ENCODE measurements around the gene ARHGAP15.
"Not testable (repeated sequence)": the region's sequence is repeated elsewhere in the genome, so short reads cannot be mapped to it uniquely, and the experiment has no call there.

Gene ARHGAP15

DNA sequence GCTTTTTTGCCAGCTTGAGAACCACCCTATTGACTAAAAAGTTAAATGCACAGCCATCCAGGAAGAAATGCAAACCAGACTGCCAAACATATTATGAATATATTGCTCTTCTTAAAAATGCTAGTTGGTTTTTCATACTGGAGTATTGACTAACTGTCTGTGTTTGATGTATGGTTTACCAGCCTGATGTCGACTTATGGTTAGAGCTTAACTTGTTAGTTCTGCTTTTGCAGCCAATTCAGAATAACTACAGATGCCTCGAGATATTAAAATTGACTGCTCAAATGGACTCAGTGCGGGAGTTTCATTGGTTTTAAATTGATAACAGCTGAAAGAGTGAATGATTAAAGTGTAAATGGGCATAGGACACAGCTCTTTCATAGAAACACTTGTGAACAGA, 369.8 kb downstream of the ARHGAP15 start:
- DNase-seq, result no peak

DNA sequence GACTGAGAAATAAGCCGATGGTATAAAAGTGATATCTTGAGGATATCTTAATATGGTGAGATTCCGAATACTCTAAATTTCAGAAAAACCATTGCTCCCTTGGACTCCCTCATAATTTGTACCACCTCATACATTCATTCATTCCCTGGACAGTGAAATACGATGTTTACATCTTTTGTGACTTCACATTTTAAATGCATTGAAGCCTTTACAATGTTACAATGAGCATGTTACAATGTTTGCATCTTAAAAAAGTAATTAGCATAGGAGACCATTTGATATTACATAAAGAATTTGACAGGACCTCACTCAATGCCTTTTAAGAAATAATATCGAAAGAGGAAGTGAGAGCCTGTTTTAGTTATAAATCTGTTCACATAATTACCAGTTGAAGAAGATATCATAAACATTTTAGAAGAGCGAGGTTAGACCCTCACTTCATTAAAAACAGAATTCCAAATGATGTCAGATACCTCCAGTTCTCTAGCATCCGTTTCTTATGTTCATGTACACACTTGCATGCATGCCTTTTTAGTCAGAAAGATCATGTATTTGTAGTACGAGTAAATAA, 372.0 kb downstream of the ARHGAP15 start:
- no peak for DNase-seq

DNA sequence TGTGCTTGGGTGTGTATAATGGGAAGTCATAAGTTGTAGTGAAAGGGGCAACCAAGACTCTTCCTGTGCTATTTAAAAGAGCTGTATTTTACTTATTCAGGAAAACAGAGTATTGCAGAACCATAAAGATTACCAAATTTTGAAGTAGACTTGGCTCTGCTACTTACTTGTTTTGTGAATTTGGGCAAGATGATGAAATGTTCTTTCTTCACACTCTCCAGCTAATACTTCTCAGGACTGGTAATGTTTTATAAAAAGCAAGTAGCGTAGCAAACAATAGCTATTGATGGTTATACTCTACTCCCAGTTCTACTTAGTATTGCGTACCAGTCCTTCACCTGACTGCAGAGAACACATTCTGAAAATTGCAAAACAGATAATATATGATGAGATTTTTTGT, 374.1 kb downstream of the ARHGAP15 start:
- no peak for DNase-seq

DNA sequence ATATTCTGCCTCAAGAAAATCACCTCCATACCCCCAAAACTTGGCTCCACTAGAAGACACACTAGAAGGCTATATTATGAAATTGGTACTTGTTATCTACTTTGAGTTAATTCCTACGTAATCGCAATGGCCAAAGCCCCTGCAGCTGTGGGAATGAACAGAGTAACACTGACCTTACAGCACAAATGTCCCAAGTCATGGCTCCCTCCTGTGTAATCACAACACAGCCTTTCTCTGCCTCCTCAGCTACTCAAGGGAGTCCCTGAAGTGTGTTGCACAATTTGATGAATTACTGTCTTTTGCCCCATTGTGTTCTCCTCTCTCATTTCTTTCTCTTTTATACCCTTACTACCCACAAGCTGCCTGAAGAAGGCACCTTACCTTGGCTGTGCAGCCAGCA, 375.2 kb downstream of the ARHGAP15 start:
- DNase-seq, result no peak

DNA sequence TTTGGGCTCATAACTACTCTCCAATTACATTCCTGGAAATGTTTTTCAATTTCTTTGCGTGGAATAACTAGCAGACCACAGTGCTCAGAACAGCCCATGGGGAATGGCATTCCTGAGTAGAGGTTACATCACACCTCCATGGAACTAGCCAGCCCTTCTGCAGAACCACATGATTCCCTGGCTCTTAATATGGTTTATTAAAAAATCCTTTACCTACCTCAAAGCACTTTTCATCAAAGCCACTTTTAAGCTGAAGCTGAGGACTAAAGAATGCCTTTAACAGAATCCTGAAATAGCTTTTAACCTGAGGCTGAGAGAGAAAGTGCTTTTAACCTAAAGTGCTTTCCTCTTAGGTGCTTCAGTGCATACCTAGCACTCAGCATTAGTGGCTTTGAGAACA, 376.3 kb downstream of the ARHGAP15 start:
- no peak for DNase-seq

DNA sequence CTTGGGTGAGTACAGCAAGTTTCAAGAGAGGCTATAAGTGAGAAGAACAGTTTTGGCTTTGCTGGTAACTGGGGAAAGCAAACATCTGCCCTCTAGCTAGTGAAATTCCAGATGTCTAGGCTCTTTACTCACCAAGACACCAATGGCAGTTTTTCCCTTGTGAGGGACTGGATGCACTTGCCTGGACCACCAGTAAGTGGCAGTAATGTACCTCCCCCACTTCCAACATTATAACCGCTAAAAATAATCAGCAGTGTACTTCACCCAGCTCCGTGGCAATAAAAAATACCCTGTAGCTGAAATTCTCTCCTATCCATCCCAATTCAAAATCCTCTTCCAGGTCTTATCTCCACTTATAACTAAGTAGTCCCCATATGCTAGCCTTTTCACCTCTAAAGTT, 383.9 kb downstream of the ARHGAP15 start:
- no peak for DNase-seq

DNA sequence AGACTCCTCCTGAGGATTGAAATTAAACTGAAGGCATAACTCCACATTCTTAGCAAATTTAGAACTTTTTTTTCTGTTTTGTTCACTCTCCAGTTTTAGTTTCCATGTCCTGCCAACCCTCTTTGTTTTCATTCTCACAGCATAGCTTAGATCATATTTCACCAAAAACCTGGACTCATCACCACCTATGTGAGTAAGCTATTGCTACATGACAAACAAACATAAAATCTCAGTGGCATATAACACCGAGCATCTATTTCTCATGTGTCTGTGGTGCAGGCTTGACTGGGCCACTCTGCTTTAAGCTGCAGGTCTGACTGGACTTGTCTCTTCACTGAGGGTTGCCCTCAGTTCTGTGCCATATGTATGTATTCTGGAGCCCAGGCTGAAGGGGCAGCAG, 385.2 kb downstream of the ARHGAP15 start:
- DNase-seq, result no peak

DNA sequence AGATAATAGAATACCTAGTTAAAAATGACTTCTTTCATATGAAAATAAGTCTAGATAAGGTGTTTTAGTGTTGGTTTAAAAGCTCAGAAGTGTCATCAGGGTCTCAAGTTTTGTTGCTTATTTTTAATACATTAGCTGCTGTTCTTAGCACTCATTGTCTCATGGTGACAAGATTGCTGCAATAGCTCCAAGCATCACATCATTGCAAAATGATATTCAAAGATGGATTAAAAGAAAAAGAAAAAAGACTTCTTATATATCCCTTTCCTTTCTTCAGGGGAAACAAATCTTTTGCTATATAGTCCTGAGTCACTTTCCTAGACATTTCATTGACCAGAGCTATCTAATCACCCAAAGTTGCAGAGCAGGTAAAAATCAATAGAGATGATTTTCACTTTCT, 386.1 kb downstream of the ARHGAP15 start:
- no peak for DNase-seq

DNA sequence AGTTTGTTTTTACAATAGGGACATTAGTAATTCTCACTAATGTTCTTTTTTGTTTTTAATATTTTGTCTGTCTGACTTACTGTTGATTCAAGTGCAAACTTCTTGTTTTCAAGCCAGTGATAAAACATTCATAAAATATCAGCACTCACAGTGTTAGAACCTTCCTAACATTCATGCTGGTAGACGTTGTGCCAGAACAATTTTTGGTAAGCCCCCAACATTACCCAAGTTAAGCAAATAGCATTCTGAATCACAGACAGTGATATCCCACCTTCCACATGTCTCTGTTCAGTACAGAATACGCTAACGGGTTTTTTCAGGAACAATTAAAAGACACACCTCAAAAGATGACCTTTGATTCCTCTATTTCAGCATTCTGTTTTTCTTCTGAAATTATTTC, 390.3 kb downstream of the ARHGAP15 start:
- no peak for DNase-seq

DNA sequence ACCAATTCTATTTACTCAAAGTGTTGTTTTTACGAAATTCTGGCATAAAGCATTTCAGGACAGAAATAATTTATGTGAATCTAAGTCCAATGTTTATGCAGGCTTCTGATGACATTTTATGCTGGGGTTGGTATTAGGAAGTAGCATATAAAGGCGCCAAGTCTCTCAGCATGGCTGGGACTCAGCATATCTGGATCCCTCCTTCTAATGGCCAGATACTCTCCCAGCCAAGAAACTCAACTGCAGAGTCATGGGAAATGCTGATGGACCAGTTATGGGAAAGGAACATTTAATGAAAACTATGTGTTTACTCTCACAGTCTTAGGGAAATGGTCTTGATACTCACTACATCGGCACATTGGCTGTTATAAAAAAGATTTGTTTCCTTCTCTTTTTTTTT, 392.2 kb downstream of the ARHGAP15 start:
- no peak for DNase-seq

DNA sequence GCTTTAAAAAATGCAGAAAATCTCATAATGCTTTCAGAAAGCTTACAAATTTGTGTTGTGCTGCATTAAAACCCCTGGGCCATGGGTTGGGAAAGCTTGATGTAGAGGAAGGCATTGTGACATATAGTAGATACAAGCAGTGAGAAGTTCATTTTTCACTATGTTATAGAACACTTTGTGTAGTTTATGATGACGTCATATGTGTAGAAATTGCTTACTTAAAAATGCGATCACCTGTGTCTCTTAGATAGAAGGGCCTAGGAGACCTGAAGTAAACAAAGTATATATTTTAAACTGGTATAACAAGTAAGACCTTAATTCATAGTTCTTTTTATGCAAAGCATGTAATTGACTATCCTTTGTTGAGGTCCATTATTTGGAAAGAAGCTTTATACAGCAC, 393.5 kb downstream of the ARHGAP15 start:
- no peak for DNase-seq

DNA sequence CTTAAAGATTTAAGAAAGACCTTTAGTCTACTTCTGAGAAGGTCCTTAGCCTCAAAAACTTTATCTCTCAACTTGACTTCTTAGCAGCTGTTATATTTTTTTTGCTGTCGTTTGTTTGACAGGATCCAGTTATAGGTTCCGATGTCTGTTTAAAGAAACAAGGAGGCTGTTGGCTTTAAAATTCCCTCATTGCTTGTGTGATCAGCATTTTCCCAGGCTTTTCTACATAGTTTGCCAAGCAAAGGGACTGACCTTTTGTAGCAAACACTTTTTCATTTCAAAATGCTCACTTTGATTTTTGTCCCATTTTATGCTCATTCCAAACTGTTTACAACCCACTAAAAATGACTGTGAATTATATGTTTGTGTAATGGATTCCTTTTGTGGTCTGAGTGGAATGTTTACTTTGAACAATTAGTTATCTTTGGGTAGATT, 394.9 kb downstream of the ARHGAP15 start:
- no peak for DNase-seq

DNA sequence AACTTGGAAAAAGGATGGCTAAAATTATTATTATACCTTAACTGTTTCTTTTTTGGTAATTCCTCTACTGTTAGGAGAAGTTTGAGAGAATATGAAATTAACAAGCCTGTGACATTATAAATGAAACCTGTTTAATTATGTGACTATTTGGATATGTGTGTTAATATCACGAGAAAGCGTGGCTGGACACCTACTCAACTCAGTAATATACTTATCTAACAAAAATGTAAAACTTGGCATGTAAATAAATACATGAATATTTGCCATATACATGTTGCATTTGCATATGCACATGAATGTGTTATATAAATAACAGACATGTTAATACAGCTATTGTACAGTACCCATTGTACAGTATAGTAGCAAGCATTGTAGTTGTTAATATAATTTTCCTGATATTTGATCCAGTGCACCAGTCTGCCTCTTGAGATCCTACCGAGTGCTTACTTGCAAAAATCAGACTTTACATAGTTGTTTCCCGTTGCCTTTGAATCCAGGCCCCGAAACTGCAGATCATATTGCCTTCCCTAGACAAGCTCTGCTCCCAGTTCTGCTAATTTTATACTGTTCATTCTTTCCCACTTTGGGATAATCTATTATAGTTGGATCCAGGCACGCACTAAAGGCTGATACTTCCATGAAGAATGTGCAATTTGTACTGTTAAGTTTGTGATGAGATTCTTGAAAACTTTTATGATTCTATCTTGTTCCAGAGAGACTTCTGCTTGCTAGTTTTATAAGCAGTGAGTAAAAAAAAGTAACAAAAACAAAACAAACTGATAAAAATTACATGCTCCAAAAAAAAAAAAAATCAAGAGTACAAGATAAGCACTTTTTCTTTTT, 395.6 kb downstream of the ARHGAP15 start:
- no peak for DNase-seq

DNA sequence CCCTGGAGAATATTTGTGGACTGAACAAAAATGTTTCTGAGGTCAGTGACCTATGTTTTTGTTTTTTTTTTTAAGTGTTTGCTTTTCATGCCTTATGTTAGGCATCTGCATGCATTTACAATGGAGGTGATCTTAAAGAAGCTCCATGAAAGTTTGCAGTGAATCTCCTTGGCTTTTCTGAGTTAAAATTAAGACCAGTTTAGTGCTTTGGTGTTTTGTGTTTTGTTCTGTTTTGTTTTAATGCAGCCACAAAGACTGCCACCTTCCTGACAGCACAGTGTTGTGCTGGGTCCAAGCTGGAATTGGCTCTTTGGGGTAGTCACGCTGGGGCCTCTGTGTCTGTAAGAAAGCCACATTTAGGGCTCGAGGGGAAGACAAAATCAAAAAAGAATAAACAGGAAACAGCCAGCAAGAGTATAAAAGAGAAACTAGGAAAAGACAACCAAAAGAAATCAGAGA, 396.2 kb downstream of the ARHGAP15 start:
- no peak for DNase-seq

DNA sequence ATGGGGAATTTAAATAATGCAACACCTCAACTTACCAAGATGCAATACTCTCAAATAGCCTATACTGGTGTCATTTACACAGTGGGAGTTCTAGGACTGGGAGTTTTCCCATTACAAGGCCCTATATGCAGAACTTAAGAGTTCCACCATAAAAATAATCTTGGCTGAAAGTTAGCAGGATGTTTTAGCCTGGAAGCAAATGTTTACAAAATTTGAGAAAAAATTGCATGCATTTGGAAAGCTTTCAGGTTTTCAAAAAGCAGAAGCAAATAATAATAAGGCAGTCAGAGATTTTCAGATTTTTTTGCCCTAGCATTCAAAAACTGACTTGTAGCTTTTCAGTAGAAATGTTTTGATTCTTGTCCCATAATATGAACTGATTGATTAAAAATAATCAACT, 397.3 kb downstream of the ARHGAP15 start:
- DNase-seq, result no peak

DNA sequence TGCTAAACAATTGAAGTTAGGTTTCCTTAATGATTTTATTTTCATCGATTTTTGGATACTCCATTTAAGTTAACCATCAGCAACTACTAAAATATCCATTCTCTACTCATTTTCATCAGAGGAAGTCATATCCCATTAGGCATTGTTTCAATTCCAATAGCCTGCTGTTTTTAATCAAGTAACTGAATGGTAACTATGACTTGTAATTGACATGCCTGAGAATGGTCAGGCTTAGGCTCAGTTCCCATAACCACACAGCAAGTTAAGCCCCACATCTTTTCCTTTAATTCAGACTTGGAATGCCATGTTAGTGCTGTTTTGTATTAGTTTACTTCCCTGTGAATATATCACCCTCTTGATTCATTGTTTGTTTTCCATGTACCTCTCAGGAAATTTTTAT, 398.8 kb downstream of the ARHGAP15 start:
- no peak for DNase-seq

DNA sequence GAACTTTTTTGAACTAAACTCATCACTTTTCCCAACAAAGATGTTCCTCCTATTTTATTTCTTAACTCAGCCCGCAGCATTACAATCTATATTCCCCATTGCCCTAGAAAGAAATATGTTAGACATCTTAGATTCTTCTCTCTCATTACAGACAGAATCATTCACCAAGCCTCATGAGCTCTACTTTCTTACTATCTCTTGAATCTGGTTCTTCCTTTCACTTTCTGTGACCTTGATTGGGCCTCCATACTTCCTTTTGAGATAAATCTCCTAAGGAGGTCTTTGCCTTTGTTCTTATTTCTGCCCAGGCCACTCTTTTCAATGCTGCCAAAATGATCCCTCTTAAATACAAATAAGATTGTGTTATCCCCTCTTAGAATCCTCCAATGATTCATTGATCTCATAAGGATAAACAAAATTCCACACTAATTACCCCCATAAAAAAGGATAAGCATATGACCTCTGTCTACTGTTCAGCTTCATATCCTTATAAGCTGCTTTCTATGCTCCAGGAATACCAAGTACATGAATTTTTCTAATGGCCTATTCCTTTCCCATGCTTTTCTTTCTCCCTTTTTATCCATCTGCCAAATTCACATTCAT, 400.0 kb downstream of the ARHGAP15 start:
- DNase-seq, result no peak

DNA sequence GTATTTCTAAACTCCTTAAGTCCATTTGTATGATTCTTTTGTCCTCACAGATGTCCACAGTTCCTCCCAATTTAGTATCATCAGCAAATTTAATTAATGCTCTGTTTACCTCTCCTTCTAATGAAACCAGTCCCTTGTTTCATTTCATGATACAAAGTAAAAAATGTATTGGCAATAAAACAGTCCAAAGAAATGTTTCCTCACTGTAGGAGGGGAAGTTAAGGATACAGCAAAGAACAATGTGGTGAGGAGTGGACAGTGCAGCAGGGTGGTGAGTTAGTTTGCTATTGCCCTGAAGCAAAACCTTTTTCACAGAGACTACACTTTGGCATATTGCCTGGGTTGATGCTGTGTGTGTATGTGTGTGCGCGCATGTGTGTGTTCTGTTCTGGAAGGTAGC, 401.5 kb downstream of the ARHGAP15 start:
- no peak for DNase-seq

DNA sequence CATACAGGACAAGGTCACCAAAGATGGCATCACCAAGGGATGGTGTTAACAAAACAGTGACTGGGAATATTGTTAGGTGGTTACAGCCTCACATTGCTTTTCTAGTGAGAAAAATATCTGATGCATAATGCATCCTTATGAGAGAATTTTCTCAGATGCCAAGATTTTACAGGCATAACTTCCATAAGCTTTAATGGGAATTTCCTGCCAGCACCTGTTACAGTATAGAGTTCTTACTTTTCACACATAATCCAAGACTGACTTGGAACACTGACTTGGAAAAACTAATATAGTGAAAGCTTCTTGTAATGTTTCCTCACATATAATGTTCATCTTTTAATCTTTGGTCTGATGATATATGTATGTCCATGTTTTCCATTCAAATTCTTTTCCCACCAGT, 402.8 kb downstream of the ARHGAP15 start:
- DNase-seq, result no peak

DNA sequence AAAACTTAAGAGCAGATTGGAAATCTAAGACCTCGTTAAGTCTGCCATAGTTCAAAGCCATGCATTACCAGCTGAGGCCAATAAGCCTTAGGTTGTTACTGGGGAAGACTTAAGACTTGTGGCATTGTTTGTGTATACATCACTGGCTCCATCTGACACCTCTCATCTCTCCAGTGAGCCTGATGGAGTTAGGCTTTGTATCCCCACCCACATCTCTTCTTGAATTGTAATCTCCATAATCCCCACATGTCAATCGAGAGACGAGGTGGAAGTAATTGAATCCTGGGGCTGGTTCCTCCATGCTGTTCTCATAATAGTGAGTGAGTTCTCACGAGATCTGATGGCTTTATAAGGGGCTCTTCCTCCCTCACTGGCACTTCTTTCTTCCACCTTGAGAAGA, 404.6 kb downstream of the ARHGAP15 start:
- DNase-seq, result no peak

DNA sequence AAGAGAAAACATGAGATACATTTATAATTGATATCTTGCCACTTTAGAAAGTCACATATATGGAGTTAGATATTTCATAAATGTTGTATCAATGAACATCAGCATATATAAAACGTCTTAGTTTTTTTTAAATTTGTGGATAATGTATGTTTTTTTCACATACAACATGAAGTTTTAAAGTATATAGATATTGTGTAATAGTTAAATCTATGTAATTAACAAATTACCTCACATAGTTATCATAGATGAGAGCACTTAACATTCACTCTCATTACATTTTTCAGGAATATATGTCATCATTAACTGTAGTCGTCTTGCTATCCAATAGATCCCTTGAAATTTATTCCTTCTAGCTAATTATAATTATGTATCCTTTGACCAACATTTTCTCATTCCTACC, 406.6 kb downstream of the ARHGAP15 start:
- DNase-seq, result no peak

DNA sequence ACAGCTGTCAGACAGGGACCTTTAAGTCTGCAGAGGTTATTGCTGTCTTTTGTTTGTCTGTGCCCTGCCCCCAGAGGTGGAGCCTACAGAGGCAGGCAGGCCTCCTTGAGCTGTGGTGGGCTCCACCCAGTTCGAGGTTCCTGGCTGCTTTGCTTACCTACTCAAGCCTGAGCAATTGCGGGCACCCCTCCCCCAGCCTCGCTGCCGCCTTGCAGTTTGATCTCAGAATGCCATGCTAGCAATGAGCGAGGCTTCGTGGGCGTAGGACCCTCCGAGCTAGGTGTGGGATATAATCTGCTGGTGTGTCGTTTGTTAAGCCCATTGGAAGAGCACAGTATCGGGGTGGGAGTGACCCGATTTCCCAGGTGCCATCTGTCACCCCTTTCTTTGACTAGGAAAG, 412.7 kb downstream of the ARHGAP15 start:
- not testable (repeated sequence) for DNase-seq

DNA sequence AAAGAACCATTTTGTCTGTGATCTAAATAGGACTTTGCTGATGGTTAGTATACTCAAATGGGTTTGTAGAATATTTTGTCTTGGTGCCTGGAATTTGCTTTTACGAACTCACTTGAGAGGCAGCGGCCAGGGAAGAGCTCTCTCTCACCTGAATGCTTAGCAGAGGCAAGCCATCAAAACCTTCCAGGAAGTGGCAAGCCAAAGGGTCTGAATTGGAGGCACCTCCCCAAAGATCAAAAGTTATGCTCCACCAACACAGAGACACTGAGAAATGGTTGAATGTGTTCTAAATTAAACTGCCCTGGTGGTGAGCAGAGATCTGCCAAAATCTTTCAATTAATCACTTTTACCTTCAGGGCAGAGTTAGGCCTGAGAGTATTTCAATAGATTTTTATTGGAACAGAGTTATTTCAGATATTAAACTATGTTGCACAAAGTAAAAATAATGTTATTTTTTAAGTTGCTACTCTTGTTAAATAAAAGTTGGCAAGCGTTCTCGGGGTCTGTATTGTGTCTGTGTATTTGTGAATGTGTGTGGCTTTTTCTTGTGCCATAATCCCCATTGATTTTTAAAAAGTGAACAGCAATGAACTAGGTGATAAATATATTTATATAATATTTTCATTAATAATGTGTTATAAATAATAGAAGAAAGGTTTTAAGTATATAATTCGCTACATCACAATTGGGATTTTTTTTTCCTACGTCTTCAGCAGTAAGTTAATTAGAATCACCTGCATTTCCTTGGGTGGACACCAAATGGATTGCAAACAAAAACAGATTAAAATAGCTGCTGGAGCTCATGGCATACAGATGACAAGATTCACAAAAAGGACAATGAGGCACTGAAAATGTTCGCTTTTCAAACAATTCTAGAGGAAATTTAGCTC, 416.1 kb downstream of the ARHGAP15 start:
- no peak for DNase-seq

Data from effector CD8-positive, alpha-beta T cell (primary cell).